Subcutaneous adipose tissue (tissue), 4 donors: ENCODE results near the gene SLC20A1. TPM values are rescaled to one million over a fixed set of nuclear protein-coding genes. Genes with fewer than 3 reads are reported as not detected.

Source experiments
- total RNA-seq, 4 donors: library from RNA; depleted of rRNA; stranded (reverse); fragments of >200 nt; gene quantifications; one replicate each; pipeline ENCODE4 v1.1.0, GENCODE V29; 2016
- TF ChIP-seq, protein P1 (sequence below): fragments of 450-650 bp; IDR thresholded peaks from one replicate; pipeline ENCODE4 v1.5.1; 2016; ENCODE audit warnings: low read depth, mild to moderate bottlenecking, control low read depth, antibody characterized with exemption, moderate library complexity

SLC20A1 gene
- total RNA-seq, 4 donors from 2014 or later: 14.9 to 40.8 (median 33.5) TPM

DNA sequence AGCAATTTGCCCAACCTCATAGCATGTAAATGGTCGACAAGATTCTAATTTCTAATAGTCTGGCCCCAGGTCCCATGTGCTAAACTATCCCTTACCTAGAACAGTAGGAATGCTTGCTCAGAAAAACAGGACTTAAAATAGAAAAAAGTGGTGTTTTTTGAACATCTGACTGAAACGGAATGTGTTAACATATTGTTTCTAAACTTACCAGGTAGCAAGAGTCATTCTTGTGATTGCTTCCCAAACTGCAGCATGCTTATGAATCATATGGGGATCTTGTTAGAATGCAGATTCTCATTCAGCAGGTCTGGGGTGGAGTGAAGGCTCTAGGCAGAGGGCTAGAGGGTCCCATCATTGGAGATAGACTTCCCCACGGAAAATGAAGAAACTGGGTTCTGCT lies 5.8 kb upstream of the SLC20A1 start:
- TF ChIP-seq, protein P1, sequence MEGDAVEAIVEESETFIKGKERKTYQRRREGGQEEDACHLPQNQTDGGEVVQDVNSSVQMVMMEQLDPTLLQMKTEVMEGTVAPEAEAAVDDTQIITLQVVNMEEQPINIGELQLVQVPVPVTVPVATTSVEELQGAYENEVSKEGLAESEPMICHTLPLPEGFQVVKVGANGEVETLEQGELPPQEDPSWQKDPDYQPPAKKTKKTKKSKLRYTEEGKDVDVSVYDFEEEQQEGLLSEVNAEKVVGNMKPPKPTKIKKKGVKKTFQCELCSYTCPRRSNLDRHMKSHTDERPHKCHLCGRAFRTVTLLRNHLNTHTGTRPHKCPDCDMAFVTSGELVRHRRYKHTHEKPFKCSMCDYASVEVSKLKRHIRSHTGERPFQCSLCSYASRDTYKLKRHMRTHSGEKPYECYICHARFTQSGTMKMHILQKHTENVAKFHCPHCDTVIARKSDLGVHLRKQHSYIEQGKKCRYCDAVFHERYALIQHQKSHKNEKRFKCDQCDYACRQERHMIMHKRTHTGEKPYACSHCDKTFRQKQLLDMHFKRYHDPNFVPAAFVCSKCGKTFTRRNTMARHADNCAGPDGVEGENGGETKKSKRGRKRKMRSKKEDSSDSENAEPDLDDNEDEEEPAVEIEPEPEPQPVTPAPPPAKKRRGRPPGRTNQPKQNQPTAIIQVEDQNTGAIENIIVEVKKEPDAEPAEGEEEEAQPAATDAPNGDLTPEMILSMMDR: no peak

DNA sequence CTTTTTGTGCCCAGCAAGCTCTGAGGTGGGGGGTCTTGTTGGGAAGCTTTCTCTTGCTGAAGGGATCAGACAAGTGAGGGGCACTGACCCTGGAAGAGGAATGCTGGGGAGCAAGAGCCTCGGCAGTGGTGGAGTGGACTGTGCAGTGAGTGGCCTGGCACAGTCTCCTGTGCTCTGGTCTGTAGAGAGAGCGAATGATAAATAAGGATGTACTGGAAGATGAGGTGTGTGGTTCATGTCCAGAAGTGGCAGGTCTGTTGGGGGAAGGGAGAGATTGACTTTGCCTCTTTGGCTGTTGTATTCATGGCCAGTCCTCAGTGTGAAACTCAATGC lies 5.3 kb upstream of the SLC20A1 start:
- TF ChIP-seq, protein P1: no peak

DNA sequence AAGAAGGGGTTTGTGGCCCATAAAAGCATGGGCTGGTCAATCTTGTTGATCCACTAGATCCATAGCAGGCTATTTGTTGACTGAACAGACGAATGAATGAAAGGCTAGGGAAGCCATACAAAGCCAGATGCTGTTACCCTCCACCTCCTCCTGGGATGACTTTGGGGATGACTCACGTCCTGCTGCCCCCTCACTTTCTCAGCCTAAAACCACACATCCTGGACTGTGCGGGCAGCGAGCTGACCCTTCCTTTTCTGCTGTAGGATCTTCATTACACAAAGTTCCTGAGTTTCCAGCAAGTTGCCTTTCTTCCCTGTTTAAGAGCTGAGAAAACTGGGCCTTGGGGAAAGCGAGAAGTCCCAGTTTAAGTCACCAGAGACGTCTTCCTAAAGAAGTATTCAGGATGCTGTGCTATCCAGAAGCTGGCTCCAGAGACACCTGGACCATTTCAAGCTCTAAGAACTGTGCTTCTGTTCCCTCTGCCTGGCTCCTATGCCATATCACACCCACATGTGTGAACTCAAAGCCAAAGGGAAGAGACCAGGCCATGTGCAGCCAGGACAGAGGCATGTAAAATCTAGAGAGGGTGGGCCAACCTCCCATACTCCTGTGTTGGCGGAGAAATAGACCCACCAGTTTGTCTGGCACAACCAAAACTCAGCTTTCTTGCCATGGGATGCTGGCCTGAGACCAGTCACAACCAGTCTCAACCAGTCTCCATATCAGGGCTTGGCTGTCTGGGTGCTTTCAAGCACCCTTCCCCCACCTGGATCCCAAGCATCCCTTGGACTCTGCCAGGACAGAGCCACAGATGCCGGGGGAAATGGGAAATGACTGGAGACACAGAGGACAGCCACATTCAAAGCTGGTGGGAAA lies 4.7 kb upstream of the SLC20A1 start:
- TF ChIP-seq, protein P1: no peak

DNA sequence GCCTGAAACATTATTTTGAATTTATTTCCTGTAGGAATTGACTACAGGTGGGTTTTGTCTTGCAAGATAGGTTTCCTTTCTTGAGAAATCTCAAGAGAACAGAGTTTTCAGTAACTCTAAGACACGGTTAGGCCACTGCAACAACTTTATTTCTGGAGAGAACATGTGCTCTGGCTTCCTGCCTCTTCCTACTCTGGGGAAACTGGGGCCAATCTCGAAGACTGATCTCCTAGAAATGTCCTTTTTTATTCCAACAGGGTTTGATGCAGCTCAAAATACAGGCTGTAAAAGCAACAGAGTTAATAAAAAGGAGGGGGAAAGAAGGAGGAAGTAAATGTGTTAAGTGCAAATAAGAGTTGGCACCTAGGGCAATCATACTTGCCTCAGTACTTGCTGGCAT lies 4.0 kb upstream of the SLC20A1 start:
- TF ChIP-seq, protein P1: no peak

DNA sequence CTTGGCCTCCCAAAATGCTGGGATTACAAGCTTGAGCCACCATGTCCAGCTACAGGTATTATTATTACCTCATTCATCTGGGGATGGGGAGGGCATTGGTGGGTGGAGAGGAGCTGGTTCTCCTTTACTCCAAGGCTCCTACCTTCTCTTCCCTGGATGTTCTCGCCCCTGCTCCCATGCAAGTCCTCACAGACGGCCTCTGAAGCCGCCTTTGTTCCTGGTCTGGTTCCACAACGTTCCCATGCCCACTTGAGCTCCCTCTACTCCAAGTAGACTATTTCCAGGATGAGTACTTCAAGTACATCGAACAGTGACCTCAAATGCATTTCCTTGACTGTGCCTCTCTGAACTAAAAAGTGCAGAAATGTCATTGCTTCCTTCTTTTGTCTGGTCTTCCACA lies 3.2 kb upstream of the SLC20A1 start:
- TF ChIP-seq, protein P1: no peak

DNA sequence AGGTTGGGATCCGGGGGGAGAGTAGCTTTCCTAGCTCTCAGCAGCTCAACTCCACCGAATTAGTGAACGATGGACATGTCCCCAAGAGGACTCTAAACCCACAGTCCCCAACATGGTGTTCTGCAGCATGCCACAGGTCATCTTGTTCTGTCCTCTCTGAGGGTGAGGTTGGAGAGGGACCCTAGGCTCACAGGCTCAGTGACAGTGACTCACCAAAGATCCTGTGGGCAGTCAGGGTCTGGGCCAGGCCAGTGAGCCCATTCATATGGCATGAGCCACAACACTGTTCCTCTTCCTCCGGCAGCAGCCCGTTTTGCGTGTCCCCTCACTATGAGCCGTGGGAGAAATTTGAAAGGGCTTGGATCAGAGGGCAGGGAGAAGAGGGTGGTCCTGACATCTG lies 2.8 kb upstream of the SLC20A1 start:
- TF ChIP-seq, protein P1: no peak

DNA sequence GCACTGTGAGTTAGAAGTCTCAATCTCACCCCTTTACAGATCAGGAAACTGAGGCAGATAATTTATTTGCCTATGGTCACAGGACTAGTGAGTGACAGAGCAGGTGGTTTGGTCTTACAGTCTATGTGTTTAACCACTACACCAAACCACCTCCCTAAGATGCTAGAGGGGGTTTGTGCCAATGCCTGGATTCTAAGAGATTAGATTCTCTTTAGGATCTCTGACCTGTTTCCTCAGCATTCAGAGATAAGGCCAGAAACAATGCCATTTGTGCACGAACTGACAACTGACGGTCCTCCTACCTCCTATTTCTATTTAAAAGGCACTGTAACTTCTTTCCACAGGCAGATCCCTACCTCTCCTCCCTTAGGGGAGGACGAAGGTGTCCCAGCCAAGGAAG lies 2.3 kb upstream of the SLC20A1 start:
- TF ChIP-seq, protein P1: no peak
